Epithelial cell of esophagus (primary cell): ENCODE results near the gene ELAPOR1.

ENCODE experiments used
- DNase-seq: peaks from one replicate; pipeline ENCODE4 v3.0.0; 2010; ENCODE audit warnings: low read depth
- H3K4me3 ChIP-seq: 2 replicates; pipeline ENCODE4 v1.5.1; 2011; ENCODE audit warnings: mild to moderate bottlenecking, low read length, control low read depth
- TF ChIP-seq, protein P1 (sequence below): IDR thresholded peaks from 2 replicates; pipeline ENCODE4 v1.5.1; 2011; ENCODE audit warnings: low read depth, mild to moderate bottlenecking, low read length, control low read depth, inconsistent platforms; ENCODE audit not compliant: insufficient read depth; ENCODE audit errors: missing control alignments

Gene ELAPOR1

DNA sequence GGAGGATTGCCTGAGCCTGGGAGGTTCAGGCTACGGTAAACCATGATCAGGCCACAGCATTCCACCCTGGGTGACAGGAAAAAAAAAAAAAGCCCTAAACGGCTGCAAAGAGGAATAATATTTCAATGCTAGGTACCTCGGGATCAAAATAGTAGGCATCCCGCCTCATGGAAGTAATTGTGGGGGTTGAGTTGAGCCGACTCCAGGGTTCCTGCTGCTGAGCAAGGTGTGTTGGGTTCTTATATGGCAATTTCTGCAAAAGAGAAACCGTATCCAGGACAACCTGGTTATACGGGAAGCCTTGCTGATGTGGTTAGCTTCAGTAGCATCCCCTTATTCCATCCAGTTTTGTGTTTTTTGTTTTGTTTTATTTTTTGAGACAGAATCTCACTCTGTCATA, 6.1 kb upstream of the ELAPOR1 start:
- no peak overlapping the region for H3K4me3 ChIP-seq
- TF ChIP-seq, protein P1, sequence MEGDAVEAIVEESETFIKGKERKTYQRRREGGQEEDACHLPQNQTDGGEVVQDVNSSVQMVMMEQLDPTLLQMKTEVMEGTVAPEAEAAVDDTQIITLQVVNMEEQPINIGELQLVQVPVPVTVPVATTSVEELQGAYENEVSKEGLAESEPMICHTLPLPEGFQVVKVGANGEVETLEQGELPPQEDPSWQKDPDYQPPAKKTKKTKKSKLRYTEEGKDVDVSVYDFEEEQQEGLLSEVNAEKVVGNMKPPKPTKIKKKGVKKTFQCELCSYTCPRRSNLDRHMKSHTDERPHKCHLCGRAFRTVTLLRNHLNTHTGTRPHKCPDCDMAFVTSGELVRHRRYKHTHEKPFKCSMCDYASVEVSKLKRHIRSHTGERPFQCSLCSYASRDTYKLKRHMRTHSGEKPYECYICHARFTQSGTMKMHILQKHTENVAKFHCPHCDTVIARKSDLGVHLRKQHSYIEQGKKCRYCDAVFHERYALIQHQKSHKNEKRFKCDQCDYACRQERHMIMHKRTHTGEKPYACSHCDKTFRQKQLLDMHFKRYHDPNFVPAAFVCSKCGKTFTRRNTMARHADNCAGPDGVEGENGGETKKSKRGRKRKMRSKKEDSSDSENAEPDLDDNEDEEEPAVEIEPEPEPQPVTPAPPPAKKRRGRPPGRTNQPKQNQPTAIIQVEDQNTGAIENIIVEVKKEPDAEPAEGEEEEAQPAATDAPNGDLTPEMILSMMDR: no peak
- DNase-seq: no peak

DNA sequence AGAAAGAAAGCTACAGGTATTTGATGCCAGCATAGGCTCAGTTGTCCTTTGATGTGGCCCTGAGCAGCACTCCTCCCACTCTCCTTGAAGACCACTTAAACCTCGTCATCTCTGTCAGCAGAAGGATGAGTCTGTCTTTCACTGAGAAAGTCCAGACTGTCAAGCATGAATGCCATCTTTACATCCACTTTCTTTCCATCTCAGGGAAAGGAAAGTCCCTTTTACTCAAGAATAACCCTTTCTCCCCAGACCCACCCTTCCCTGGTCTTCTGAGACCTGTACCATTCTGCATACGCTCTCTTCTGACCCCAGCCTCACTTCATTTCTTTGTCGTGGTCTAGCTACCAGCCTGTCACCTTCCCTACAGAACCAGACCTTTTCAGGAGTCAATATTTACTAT, 4.0 kb upstream of the ELAPOR1 start:
- DNase-seq: no peak

GRCh38 chr1:109111386-109112055, 2.4 kb upstream of the ELAPOR1 start:
- TF ChIP-seq, protein P1: no peak
- peak; percentile 64 for DNase-seq
- no peak overlapping the region for H3K4me3 ChIP-seq

More for the DNA sequence above, 4.0 kb upstream of the ELAPOR1 start:
- no peak overlapping the region for H3K4me3 ChIP-seq
- TF ChIP-seq, protein P1: no peak

DNA sequence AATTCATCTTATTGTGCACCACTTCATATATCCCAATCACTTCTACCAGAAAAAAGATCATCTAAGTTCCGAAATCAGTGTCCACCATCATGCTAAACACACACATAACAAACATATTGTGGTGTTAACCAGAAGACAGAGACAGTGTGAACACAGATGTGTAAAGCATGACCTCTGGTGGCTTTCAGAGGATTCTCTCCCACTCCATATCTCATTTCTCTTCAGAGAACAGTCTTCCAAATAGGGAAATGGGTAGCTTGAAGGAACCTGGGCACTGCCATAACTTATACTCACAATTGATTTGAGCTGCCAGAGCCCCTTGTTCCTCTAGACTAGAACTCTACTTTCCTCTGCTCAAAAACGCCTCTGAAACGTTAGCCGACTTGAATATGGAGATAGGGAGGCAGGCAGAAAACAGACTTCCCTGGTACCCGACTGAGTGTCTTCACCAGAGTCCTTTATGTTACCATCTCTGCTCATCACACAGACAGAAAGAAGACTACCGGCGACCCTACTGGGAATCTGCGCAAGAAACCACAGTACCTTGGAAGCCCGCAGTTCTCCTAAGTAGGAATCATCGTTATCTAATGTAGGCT, 1.8 kb upstream of the ELAPOR1 start:
- peak; percentile 49 for DNase-seq
- H3K4me3 ChIP-seq: no peak overlapping the region

GRCh38 chr1:109112652-109113285, 1.1 kb upstream of the ELAPOR1 start:
- H3K4me3 ChIP-seq: no peak overlapping the region
- TF ChIP-seq, protein P1: peak; percentile 94
- DNase-seq: peak; percentile 85

More for the DNA sequence above, 1.8 kb upstream of the ELAPOR1 start:
- TF ChIP-seq, protein P1: peak; percentile 42

DNA sequence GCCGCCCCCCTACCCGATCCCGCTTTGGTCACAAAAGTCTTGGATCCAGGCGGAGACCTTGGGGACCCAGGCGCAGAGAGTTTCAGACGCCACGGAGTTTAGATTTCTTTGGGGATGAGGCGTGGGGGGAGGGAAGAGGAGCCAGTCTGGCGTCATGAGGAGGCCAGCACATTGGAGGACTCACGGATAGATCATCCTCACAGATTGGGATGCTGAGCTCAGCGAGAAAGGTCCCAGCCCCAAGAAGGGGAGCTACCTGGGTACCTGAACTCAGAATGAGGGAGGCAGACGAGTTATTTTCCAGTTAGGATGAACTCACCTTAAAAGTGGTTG, 393 bp downstream of the ELAPOR1 start:
- DNase-seq: peak; percentile 20
- no peak overlapping the region for H3K4me3 ChIP-seq
- TF ChIP-seq, protein P1: no peak
